Type B pancreatic cell (in vitro differentiated cells): ENCODE measurements around the gene CGB3. TPM values are rescaled to one million over a fixed set of nuclear protein-coding genes. Genes with fewer than 3 reads are reported as not detected.

Source experiments
- DNase-seq: peaks from one replicate; pipeline ENCODE4 v3.0.0; 2021; ENCODE audit warnings: mixed read lengths; ENCODE audit not compliant: unreplicated experiment; ENCODE audit errors: extremely low spot score
- H3K27ac Mint-ChIP-seq: 2 replicates; pipeline ENCODE4 v1.8.0; 2021; ENCODE audit warnings: mild to moderate bottlenecking, mixed read lengths
- H3K27me3 Mint-ChIP-seq: 2 replicates; pipeline ENCODE4 v1.8.0; 2021; ENCODE audit warnings: mixed read lengths
- H3K36me3 Mint-ChIP-seq: 2 replicates; pipeline ENCODE4 v1.8.0; 2021; ENCODE audit warnings: mixed read lengths
- H3K4me1 Mint-ChIP-seq: one replicate; pipeline ENCODE4 v1.8.0; 2021; ENCODE audit warnings: mixed read lengths; ENCODE audit not compliant: unreplicated experiment
- H3K4me3 Mint-ChIP-seq: 2 replicates; pipeline ENCODE4 v1.8.0; 2021; ENCODE audit warnings: mild to moderate bottlenecking, mixed read lengths
- H3K9me3 Mint-ChIP-seq: 2 replicates; pipeline ENCODE4 v1.8.0; 2021; ENCODE audit warnings: mixed read lengths
- CTCF ChIP-seq: fragments of 200-600 bp; sonication (generic); conservative IDR thresholded peaks from 2 replicates; pipeline ENCODE4 v1.5.0; 2021; ENCODE audit warnings: antibody characterized with exemption, mild to moderate bottlenecking
- total RNA-seq: library from RNA; stranded (reverse); gene quantifications from 2 replicates; pipeline ENCODE4 v1.2.1, GENCODE V29; 2021; ENCODE audit warnings: low replicate concordance

Gene CGB3
- total RNA-seq, 1 donor from 2014 or later: not detected

- DNase-seq: no peak
- peaks cover 11% of the 10 kb centered on the region for H3K36me3 Mint-ChIP-seq
Measured at GRCh38 chr19:49017666-49018351, 6.3 kb downstream of the CGB3 start.

GRCh38 chr19:49017041-49017665 is 7.0 kb downstream of the CGB3 start, which contains the start of gene LHB:
LHB (minus strand) TSS chr19:49017091; CDS start chr19:49017081, 10 bp downstream.
- no peak for TF ChIP-seq CTCF
- Mint-ChIP-seq H3K36me3 (peaks cover 11% of the 10 kb centered on the region), H3K4me1 (peaks cover 13% of the 10 kb centered on the region), H3K9me3 (no peaks in the 10 kb centered on the region), H3K27ac (no peak within 1 kb of the TSS), H3K27me3 (peaks cover 41% of the 10 kb centered on the region), H3K4me3 (peak within 1 kb of the TSS; percentile 47)
- DNase-seq: no peak

More at GRCh38 chr19:49017666-49018351, 6.3 kb downstream of the CGB3 start:
- Mint-ChIP-seq H3K27ac (no peak overlapping the region), H3K4me3 (peak overlapping the region; percentile 47), H3K27me3 (peaks cover 41% of the 10 kb centered on the region), H3K9me3 (no peaks in the 10 kb centered on the region), H3K4me1 (peaks cover 13% of the 10 kb centered on the region)
- TF ChIP-seq CTCF: peak; percentile 71

- H3K4me1 Mint-ChIP-seq: peaks cover 10% of the 10 kb centered on the region
- peaks cover 32% of the 10 kb centered on the region for H3K27me3 Mint-ChIP-seq
- H3K36me3 Mint-ChIP-seq: peaks cover 11% of the 10 kb centered on the region
- no peak for TF ChIP-seq CTCF
- no peak overlapping the region for H3K4me3 Mint-ChIP-seq
- H3K27ac Mint-ChIP-seq: no peak overlapping the region
- no peak for DNase-seq
- H3K9me3 Mint-ChIP-seq: no peaks in the 10 kb centered on the region
Measured at GRCh38 chr19:49016067-49016839, 7.9 kb downstream of the CGB3 start.

DNA sequence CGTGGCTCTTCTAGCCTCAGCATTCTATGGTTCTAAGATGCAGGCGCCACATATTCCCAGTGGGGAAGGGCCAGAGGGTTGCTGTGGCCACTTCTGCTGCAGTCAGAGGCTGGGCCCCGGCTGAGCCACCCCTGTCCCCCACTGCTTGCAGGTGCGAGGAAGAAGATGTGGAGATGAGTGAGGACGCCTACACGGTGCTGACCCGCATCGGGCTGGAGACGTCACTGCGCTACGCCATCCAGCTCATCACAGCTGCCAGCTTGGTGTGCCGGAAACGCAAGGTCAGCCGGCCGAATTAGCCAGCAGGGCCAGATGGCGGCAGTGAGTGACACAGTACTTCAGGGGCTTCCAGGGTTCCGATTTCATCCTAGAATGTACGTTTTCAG is 9.3 kb downstream of the CGB3 start:
- H3K4me3 Mint-ChIP-seq: no peak overlapping the region
- H3K27ac Mint-ChIP-seq: no peak overlapping the region
- no peak for TF ChIP-seq CTCF
- peaks cover 19% of the 10 kb centered on the region for H3K27me3 Mint-ChIP-seq
- H3K4me1 Mint-ChIP-seq: no peaks in the 10 kb centered on the region
- no peak for DNase-seq
- H3K9me3 Mint-ChIP-seq: no peaks in the 10 kb centered on the region
- peaks cover 11% of the 10 kb centered on the region for H3K36me3 Mint-ChIP-seq

GRCh38 chr19:49014123-49014869 is 9.8 kb downstream of the CGB3 start:
- H3K27me3 Mint-ChIP-seq: peaks cover 15% of the 10 kb centered on the region
- no peak overlapping the region for H3K4me3 Mint-ChIP-seq
- TF ChIP-seq CTCF: no peak
- H3K27ac Mint-ChIP-seq: no peak overlapping the region
- peaks cover 11% of the 10 kb centered on the region for H3K36me3 Mint-ChIP-seq
- DNase-seq: no peak
- H3K4me1 Mint-ChIP-seq: no peaks in the 10 kb centered on the region
- no peaks in the 10 kb centered on the region for H3K9me3 Mint-ChIP-seq
